ENCODE results near the gene CNNM4. TPM values are rescaled to one million over a fixed set of nuclear protein-coding genes. Genes with fewer than 3 reads are reported as not detected.

Gene CNNM4
- polyA plus RNA-seq, 1 donor from 2014 or later = 7.5 TPM

- Histone ChIP-seq H4K20me1 (ENCODE audit: insufficient read depth) (no peaks in the 10 kb centered on the region), H3K4me2 (ENCODE audit: low read length) (no peak overlapping the region), H3F3A (ENCODE audit: insufficient read depth, low read length, poor library complexity, severe bottlenecking) (no peaks in the 10 kb centered on the region), H3K9me3 (ENCODE audit: low read length) (no peaks in the 10 kb centered on the region), H3K79me2 (replicated peaks; ENCODE audit: insufficient read depth, low read length) (no peaks in the 10 kb centered on the region), H2AFZ (ENCODE audit: low read depth, low read length) (no peak overlapping the region), H3K27ac (ENCODE audit: low read length) (no peak overlapping the region), H3K27me3 (ENCODE audit: insufficient read depth, low read depth, low read length) (no peaks in the 10 kb centered on the region), H3K9ac (ENCODE audit: low read length) (no peak overlapping the region), H3K4me3 (ENCODE audit: low read length) (no peak overlapping the region), H3K36me3 (ENCODE audit: insufficient read depth, low read length) (no peaks in the 10 kb centered on the region), H3K9me2 (ENCODE audit: insufficient read depth, low read length) (no peaks in the 10 kb centered on the region)
- no peak for TF ChIP-seq SMC3 (conservative IDR thresholded peaks at IDR 0.05; ENCODE audit: poor library complexity)
- no peak for TF ChIP-seq REST (IDR thresholded peaks at IDR 0.05; ENCODE audit: borderline replicate concordance)
- TF ChIP-seq EZH2 (IDR thresholded peaks at IDR 0.05; ENCODE audit: borderline replicate concordance, insufficient read depth, low read length, poor library complexity, severe bottlenecking) = no peak
- no peak for TF ChIP-seq EP300 (conservative IDR thresholded peaks at IDR 0.05; ENCODE audit: poor library complexity, severe bottlenecking)
- no peak for TF ChIP-seq TAF1 (IDR thresholded peaks at IDR 0.05; ENCODE audit: low read depth)
Observed at GRCh38 chr2:96753661-96754282, 6.9 kb upstream of the CNNM4 start.

DNA sequence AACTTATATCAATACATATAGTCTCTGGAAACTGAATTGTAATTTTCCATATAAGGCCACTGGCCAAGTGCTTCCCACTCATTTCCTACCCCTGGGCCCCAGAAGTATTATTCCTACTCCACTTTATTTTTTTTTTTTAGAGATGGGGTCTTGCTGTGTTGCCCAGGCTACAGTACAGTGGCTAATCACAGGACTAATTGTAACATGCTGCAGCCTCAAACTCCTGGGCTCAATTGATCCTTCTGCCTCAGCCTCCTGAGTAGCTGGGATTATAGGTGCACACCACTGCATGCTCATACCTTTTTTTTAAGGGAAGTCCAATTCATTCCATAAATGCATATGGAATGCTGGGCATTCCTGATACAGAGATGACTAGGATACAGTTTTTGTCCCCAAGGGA, 6.4 kb upstream of the CNNM4 start:
- Histone ChIP-seq H3K79me2 (replicated peaks; ENCODE audit: insufficient read depth, low read length) (no peaks in the 10 kb centered on the region), H3K4me2 (ENCODE audit: low read length) (no peak overlapping the region), H3F3A (ENCODE audit: insufficient read depth, low read length, poor library complexity, severe bottlenecking) (no peaks in the 10 kb centered on the region), H3K9me2 (ENCODE audit: insufficient read depth, low read length) (no peaks in the 10 kb centered on the region), H2AFZ (ENCODE audit: low read depth, low read length) (no peak overlapping the region), H3K27ac (ENCODE audit: low read length) (no peak overlapping the region), H3K9me3 (ENCODE audit: low read length) (no peaks in the 10 kb centered on the region), H3K9ac (ENCODE audit: low read length) (no peak overlapping the region), H3K4me3 (ENCODE audit: low read length) (no peak overlapping the region), H4K20me1 (ENCODE audit: insufficient read depth) (no peaks in the 10 kb centered on the region), H3K36me3 (ENCODE audit: insufficient read depth, low read length) (no peaks in the 10 kb centered on the region), H3K27me3 (ENCODE audit: insufficient read depth, low read depth, low read length) (no peaks in the 10 kb centered on the region)
- no peak for TF ChIP-seq TAF1 (IDR thresholded peaks at IDR 0.05; ENCODE audit: low read depth)
- no peak for TF ChIP-seq POLR2AphosphoS5 (IDR thresholded peaks at IDR 0.05)
- no peak for TF ChIP-seq SMC3 (conservative IDR thresholded peaks at IDR 0.05; ENCODE audit: poor library complexity)
- TF ChIP-seq EP300 (conservative IDR thresholded peaks at IDR 0.05; ENCODE audit: poor library complexity, severe bottlenecking) = no peak
- TF ChIP-seq, protein P1, sequence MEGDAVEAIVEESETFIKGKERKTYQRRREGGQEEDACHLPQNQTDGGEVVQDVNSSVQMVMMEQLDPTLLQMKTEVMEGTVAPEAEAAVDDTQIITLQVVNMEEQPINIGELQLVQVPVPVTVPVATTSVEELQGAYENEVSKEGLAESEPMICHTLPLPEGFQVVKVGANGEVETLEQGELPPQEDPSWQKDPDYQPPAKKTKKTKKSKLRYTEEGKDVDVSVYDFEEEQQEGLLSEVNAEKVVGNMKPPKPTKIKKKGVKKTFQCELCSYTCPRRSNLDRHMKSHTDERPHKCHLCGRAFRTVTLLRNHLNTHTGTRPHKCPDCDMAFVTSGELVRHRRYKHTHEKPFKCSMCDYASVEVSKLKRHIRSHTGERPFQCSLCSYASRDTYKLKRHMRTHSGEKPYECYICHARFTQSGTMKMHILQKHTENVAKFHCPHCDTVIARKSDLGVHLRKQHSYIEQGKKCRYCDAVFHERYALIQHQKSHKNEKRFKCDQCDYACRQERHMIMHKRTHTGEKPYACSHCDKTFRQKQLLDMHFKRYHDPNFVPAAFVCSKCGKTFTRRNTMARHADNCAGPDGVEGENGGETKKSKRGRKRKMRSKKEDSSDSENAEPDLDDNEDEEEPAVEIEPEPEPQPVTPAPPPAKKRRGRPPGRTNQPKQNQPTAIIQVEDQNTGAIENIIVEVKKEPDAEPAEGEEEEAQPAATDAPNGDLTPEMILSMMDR (IDR thresholded peaks at IDR 0.05; ENCODE audit: poor library complexity, severe bottlenecking) = no peak
- TF ChIP-seq REST (IDR thresholded peaks at IDR 0.05; ENCODE audit: borderline replicate concordance) = no peak
- TF ChIP-seq EZH2 (IDR thresholded peaks at IDR 0.05; ENCODE audit: borderline replicate concordance, insufficient read depth, low read length, poor library complexity, severe bottlenecking) = no peak
- no peak for TF ChIP-seq MXI1 (conservative IDR thresholded peaks at IDR 0.05; ENCODE audit: poor library complexity, severe bottlenecking)
- TF ChIP-seq RAD21 (conservative IDR thresholded peaks at IDR 0.05) = no peak
